GM12874 (cell line): ENCODE results near the gene CCSER2.

ENCODE experiments used
- TF ChIP-seq, protein P1 (sequence below): IDR thresholded peaks from 2 replicates; pipeline ENCODE4 v1.5.1; 2011; ENCODE audit warnings: low read depth, mild to moderate bottlenecking, control low read depth, low read length, moderate library complexity; ENCODE audit not compliant: insufficient read depth

Gene CCSER2

GRCh38 chr10:84424731-84425167, 96.4 kb downstream of the CCSER2 start:
- TF ChIP-seq, protein P1, sequence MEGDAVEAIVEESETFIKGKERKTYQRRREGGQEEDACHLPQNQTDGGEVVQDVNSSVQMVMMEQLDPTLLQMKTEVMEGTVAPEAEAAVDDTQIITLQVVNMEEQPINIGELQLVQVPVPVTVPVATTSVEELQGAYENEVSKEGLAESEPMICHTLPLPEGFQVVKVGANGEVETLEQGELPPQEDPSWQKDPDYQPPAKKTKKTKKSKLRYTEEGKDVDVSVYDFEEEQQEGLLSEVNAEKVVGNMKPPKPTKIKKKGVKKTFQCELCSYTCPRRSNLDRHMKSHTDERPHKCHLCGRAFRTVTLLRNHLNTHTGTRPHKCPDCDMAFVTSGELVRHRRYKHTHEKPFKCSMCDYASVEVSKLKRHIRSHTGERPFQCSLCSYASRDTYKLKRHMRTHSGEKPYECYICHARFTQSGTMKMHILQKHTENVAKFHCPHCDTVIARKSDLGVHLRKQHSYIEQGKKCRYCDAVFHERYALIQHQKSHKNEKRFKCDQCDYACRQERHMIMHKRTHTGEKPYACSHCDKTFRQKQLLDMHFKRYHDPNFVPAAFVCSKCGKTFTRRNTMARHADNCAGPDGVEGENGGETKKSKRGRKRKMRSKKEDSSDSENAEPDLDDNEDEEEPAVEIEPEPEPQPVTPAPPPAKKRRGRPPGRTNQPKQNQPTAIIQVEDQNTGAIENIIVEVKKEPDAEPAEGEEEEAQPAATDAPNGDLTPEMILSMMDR = no peak

DNA sequence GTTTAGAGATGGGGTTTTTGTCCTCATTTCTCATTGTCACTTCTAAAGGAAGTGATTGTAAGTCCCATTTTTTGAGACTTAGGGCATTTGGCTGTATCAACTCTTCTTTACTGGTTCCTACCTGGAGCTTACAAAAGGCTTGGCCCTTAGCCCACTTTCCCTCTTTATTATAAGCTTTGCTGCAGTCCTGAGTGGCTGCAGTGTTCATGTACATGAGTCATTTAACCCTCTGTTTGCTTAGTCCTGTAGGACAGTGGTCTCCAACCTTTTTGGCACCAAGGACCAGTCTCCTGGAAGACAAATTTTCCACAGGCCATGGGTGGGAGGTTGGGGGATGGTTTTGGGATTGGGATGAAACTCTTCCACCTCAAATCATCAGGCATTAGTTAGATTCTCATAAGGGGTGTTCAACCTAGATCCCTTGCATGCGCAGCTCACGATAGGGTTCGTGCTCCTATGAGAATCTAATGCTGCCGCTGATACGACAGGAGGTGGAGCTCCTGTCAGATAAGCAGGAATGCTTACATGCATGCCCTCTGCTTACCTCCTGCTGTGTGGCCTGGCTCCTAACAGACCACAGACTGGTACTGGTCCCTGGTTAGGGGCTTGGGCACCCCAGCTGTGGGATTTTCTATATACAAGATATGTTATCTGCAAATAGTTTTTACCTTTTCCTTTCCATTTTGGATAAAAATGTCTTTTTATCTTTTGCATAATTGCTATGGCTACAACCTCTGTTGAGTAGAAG, 99.7 kb downstream of the CCSER2 start:
- TF ChIP-seq, protein P1 = no peak

GRCh38 chr10:84428711-84429110, 100.3 kb downstream of the CCSER2 start:
- TF ChIP-seq, protein P1 = no peak

DNA sequence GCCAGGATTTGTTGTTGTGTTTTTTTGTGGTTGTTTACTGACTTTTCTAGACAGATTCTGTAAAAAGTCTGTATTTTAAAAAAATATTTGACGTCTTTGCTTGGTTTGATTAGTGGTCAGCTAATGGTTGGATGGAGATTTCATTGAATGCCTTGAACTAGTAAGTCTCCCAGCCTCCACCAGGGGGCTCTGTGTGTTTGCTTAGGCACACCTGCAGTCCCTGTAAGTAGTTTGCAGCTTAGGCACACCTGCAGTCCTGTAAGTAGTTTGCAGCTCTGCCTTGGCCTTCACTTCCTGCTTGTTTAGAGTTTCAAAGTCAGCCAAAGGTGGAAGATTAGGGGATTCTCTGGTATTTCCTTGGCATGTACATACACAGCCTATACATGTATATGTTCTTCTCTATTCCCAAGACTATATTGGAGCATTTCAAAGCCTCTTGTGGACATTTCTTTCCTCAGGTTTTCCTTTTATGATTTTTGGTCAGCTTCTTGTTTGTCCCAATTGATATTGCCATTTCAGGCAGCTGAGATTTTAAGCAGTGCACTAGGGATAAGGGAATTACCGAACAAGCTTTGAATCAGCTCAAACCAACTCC, 101.6 kb downstream of the CCSER2 start:
- TF ChIP-seq, protein P1 = peak; percentile 88

GRCh38 chr10:84432891-84433290, 104.5 kb downstream of the CCSER2 start:
- TF ChIP-seq, protein P1 = no peak

GRCh38 chr10:84440781-84441180, 112.4 kb downstream of the CCSER2 start:
- TF ChIP-seq, protein P1 = no peak

- TF ChIP-seq, protein P1 = no peak
Observed at GRCh38 chr10:84447701-84448400, 119.5 kb downstream of the CCSER2 start.
